Measurements from ENCODE around the gene TLE3.

TLE3 gene

DNA sequence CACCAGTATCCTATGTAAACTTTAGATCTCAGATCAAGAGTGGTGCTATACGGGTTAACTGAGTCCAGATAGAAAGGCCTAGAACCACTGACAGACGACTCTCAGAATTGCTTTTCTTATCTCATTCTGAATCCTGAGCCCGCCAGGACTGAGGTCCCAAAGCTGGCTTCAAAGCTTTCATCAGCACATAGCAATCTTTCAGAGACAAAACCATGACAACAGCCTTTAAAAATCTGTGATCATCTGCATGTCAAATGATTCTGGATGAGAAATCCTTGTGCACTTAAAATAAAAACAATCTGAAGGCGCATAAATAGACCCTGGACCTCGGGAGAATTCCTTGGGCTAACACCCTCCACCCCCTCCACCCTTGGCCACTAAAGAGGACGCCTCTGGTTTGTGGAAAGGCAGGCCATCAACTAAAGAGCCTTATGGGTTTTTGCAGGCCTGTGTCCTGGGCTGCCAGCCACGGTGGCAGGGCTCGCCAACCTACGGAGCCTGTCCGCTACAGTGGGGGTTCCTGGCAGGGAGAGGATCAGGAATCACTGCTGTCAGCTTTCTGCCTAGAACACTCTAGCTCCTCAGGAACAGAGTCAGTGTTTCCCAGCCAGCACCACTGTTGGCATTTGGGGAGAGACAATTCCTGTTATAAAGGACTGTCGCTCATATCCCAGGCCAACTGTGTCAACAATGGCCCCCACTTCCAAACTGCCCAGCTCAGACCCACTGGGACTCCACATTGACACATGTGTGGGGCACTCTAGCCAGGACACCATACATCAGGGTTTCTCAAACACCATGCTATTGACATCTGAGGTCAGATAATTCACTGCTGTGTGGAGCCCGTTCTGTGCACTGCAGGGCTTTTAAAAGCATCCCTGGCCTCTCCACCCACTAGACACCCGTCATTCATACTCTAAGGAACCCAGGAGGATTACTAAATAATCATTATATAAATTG is 20.2 kb downstream of the TLE3 start:
- TF ChIP-seq, protein P1, sequence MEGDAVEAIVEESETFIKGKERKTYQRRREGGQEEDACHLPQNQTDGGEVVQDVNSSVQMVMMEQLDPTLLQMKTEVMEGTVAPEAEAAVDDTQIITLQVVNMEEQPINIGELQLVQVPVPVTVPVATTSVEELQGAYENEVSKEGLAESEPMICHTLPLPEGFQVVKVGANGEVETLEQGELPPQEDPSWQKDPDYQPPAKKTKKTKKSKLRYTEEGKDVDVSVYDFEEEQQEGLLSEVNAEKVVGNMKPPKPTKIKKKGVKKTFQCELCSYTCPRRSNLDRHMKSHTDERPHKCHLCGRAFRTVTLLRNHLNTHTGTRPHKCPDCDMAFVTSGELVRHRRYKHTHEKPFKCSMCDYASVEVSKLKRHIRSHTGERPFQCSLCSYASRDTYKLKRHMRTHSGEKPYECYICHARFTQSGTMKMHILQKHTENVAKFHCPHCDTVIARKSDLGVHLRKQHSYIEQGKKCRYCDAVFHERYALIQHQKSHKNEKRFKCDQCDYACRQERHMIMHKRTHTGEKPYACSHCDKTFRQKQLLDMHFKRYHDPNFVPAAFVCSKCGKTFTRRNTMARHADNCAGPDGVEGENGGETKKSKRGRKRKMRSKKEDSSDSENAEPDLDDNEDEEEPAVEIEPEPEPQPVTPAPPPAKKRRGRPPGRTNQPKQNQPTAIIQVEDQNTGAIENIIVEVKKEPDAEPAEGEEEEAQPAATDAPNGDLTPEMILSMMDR (IDR thresholded peaks at IDR 0.05; ENCODE audit: low read length, missing control alignments): no peak
- H3K4me3 ChIP-seq (replicated peaks; ENCODE audit: low read depth, low read length): no peak overlapping the region
- no peak for DNase-seq (ENCODE audit: low read depth)

DNA sequence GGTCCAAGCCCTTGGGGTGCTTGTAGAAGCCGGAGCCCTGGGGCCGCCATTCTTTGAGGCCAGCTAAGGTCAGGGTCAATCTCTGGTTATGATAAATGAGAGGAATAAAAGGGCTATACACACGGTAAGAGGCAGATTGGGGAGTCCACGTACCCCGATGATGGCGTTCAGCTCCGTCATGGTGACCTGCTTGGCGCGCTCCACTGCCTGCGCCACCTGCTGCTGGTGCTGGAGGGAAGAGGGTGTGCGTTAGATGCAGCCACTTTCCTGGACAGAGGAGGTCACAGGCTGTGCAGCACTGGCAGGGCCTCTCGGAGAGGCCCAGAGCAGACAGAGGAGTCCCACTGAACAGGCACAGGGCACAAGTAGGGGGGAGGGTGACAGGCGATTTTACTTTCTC is 23.3 kb downstream of the TLE3 start:
- H3K4me3 ChIP-seq (replicated peaks; ENCODE audit: low read depth, low read length): no peak overlapping the region
- TF ChIP-seq, protein P1 (IDR thresholded peaks at IDR 0.05; ENCODE audit: low read length, missing control alignments): no peak
- DNase-seq (ENCODE audit: low read depth): no peak

DNA sequence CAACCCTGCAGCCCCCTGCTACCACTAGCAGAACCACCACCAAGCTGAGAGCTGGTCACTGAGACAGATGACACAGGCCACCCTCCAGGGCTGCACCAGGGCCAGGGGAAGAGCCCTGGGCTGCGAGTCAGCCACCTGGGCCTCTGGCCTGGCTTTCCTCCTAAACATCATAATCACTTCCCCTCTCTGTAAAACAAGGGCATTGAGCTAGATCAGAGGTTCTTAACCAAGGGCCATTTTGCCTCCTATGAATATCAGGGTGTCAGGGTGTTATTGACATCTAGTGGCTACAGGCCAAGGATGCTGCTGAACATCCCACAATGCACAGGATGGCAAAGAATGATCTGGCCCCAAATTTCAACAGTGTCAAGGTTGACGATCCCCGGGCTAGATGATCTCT is 25.2 kb downstream of the TLE3 start:
- no peak for DNase-seq (ENCODE audit: low read depth)
- TF ChIP-seq, protein P1 (IDR thresholded peaks at IDR 0.05; ENCODE audit: low read length, missing control alignments): no peak
- H3K4me3 ChIP-seq (replicated peaks; ENCODE audit: low read depth, low read length): no peak overlapping the region

DNA sequence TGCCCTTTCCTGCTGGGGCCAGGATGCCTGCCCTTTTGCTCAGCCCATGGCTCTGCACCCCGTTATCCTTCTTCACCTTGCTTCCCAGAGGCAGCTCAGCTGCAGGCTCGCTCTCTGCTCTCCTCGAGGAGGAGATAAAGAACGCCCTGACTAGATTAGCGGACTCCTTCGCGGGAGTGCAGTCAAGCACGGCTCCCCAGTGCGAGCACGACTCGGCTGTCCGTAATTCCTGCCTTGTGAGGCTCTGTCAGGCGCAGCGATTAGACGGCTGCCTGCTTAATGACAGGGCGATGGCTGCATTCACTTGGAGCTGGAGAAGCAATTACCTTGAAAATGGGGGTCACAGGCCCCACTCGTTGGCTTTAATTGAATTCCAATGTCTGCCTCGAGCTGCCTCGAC is 25.9 kb downstream of the TLE3 start:
- TF ChIP-seq, protein P1 (IDR thresholded peaks at IDR 0.05; ENCODE audit: low read length, missing control alignments): no peak
- DNase-seq (ENCODE audit: low read depth): no peak
- H3K4me3 ChIP-seq (replicated peaks; ENCODE audit: low read depth, low read length): no peak overlapping the region

DNA sequence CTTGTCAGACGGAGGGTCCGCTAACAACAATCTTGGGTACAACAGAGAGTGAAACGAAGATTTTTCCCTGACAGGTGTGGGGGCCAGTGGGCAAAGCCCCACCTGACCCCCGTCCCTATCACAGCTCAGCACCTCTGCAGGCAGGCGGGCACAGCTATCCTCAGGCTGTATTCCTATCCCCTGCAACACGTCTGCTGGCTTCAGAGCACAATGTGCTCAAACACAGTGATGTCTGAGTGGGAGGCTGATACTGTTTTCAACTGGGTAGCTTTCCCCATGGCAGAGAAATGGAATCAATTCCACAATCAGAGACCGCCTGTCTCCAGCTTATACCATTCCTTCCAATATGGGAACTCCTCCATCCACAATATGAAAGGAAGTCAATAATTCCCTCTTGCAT is 28.0 kb downstream of the TLE3 start:
- H3K4me3 ChIP-seq (replicated peaks; ENCODE audit: low read depth, low read length): no peak overlapping the region
- TF ChIP-seq, protein P1 (IDR thresholded peaks at IDR 0.05; ENCODE audit: low read length, missing control alignments): no peak
- DNase-seq (ENCODE audit: low read depth): no peak

DNA sequence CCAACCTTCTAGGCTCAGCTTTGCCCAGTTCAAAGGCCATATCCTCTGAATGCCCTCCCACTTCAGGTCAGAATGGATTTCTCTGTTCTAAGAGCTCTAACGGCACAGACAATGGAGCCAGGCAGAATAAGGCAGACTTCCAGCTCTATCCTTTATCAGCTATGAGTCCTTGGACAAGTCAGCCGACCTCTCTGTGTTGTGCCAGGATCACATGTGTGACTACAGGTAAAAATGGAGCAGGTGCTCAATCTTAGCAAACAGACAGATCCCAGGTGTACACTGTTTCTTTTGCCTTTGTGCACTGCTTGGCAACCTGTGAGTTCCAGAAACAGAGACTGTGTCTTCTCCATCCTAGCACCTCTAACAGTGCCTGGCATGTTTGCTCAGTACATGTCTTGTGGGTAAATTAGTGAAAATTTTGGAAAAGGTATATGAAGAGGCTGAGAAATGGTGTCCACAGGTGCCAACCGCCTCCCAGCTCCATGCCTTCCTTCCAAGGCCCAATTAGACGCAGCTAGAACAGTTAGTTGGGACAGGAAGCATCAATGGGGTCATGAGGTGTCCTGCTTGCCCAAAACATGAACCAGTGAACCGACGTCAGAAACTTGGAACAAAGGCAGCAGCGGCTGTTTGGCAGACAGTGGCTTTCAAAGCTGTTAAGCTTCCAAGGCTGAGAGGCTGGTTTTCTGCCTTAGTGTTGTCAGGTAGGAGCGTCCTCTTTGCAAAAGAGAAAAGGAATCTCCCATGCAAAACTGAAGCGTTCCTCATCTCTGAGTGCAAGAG is 28.7 kb downstream of the TLE3 start:
- no peak for DNase-seq (ENCODE audit: low read depth)
- H3K4me3 ChIP-seq (replicated peaks; ENCODE audit: low read depth, low read length): no peak overlapping the region
- TF ChIP-seq, protein P1 (IDR thresholded peaks at IDR 0.05; ENCODE audit: low read length, missing control alignments): no peak

Measured in fibroblast of pulmonary artery (primary cell).